PC-3 (cell line): ENCODE results near the gene RCE1. TPM values are rescaled to one million over a fixed set of nuclear protein-coding genes. Genes with fewer than 3 reads are reported as not detected.

Experiments used
- ATAC-seq: fragments of 200-7000 bp; cut with Tn5 transposase; 2 replicates; pipeline ENCODE4 v1.9.1; 2020; ENCODE audit warnings: mild to moderate bottlenecking, moderate library complexity
- BruUV-seq: library from RNA; stranded (reverse); fragments of 400-500 nt; replicated peaks from 2 replicates; lab custom pipeline; 2021; lab: Mats Ljungman, UMichigan
- CTCF ChIA-PET: fragments of 300-600 bp; sonication (Branson Sonifier 250); formaldehyde crosslinking; loops from one replicate; lab custom pipeline; 2022; ENCODE audit warnings: antibody characterized with exemption; lab: Charles Lee
- POLR2A ChIA-PET: fragments of 300-600 bp; sonication (Branson Sonifier 250); formaldehyde crosslinking; loops from one replicate; lab custom pipeline; 2022; ENCODE audit warnings: antibody characterized with exemption; ENCODE audit not compliant: unreplicated experiment; lab: Charles Lee
- DNase-seq: peaks from one replicate; pipeline ENCODE4 v3.0.0-alpha.2; 2015
- H2AFZ ChIP-seq: fragments of 300-600 bp; sonication (generic); 2 replicates; pipeline ENCODE4 v1.6.0; 2016; ENCODE audit warnings: antibody characterized with exemption, low read length
- H3F3A ChIP-seq: fragments of 300-600 bp; sonication (generic); one replicate; pipeline ENCODE4 v1.6.0; 2017; ENCODE audit warnings: antibody characterized with exemption, low read length, control low read depth, mild to moderate bottlenecking; ENCODE audit not compliant: unreplicated experiment
- H3K27ac ChIP-seq: fragments of 300-600 bp; sonication (generic); 2 replicates; pipeline ENCODE4 v1.5.1; 2016; ENCODE audit warnings: mild to moderate bottlenecking, low read length
- H3K27me3 ChIP-seq: fragments of 300-600 bp; sonication (generic); 2 replicates; pipeline ENCODE4 v1.6.1; 2016; ENCODE audit warnings: low read length, mixed read lengths
- H3K36me3 ChIP-seq: fragments of 300-600 bp; sonication (generic); 2 replicates; pipeline ENCODE4 v1.6.1; 2016; ENCODE audit warnings: low read depth, mixed run types, low read length, mixed read lengths
- H3K4me1 ChIP-seq: fragments of 300-600 bp; sonication (generic); 2 replicates; pipeline ENCODE4 v1.5.1; 2016; ENCODE audit warnings: low read length; ENCODE audit not compliant: insufficient read depth
- H3K4me2 ChIP-seq: fragments of 300-600 bp; sonication (generic); 2 replicates; pipeline ENCODE4 v1.6.0; 2016; ENCODE audit warnings: low read length
- H3K4me3 ChIP-seq: fragments of 300-600 bp; sonication (generic); 2 replicates; pipeline ENCODE4 v1.5.1; 2016; ENCODE audit warnings: mild to moderate bottlenecking, low read length, mixed read lengths
- H3K79me2 ChIP-seq: fragments of 300-600 bp; sonication (generic); 2 replicates; pipeline ENCODE4 v1.6.1; 2017; ENCODE audit warnings: low read length, mixed read lengths
- H3K9ac ChIP-seq: fragments of 300-600 bp; sonication (generic); 2 replicates; pipeline ENCODE4 v1.6.0; 2016; ENCODE audit warnings: mild to moderate bottlenecking, low read length
- H3K9me2 ChIP-seq: fragments of 300-600 bp; sonication (generic); replicated peaks from 2 replicates; pipeline ENCODE4 v1.6.1; 2016; ENCODE audit warnings: mixed run types, low read length, mixed read lengths
- H3K9me3 ChIP-seq: fragments of 300-600 bp; sonication (generic); 2 replicates; pipeline ENCODE4 v1.6.1; 2016; ENCODE audit warnings: low read length, mixed read lengths
- H4K20me1 ChIP-seq: fragments of 300-600 bp; sonication (generic); 2 replicates; pipeline ENCODE4 v1.6.1; 2016; ENCODE audit warnings: low read length, mixed read lengths
- EZH2 ChIP-seq: fragments of 300-600 bp; sonication (generic); IDR thresholded peaks from one replicate; pipeline ENCODE4 v1.6.1; 2017; ENCODE audit warnings: antibody characterized with exemption, mild to moderate bottlenecking, low read length; ENCODE audit not compliant: unreplicated experiment
- EZH2phosphoT487 ChIP-seq: fragments of 300-600 bp; sonication (generic); IDR thresholded peaks from 2 replicates; pipeline ENCODE4 v1.6.1; 2018; ENCODE audit warnings: mild to moderate bottlenecking, antibody characterized with exemption, low read length, borderline replicate concordance
- intact Hi-C: fragments of 100-400 bp; cut with micrococcal nuclease; formaldehyde crosslinking; loops from 2 replicates; pipeline ENCODE4 v1.9.0; 2023
- total RNA-seq: library from RNA; depleted of rRNA; stranded (reverse); fragments of >200 nt; gene quantifications from 2 replicates; pipeline ENCODE4 v1.2.3, GENCODE V29; 2014
- TF ChIP-seq, protein P1 (sequence below): fragments of 300-600 bp; sonication (generic); conservative IDR thresholded peaks from 2 replicates; pipeline ENCODE4 v1.5.1; 2017; ENCODE audit warnings: antibody characterized with exemption, low read depth, mild to moderate bottlenecking, low read length

The RCE1 gene
- total RNA-seq, 1 experiment from 2014 or later = 70.4 TPM

DNA sequence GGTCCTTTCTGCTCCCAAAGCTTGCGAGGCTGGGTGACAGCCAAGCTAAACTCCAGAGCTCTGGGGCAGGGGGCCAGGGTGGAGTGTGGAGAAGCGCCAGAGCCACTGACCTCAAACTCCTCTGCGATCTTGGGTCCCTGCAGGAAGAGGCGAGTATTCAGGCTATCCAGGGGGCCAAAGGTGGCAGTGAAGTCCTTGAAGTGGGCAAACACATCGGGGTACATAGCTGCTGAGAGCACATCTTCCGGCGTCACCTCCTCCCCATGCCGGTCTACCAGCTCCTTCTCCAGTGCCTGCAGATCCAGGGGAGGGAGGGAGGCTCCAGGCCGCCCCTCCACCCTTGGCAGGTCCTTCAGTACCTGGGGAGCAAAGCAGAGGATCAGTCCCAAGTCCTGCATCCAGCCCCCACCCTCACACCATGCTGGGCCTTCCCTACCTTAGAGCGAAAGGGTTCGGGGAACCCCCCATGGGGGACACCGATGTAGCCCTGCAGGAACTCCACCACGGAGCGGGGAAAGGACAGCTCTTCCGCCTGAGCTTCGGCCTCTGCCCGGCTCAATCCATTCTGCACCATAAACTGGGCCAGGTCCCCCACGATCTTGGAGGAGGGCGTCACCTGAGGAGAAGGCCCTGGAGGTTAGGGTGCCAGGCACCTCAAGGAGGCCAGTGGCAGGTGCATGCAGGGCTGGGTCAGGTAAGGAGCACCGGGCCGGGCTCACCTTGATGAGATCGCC is 6.4 kb downstream of the RCE1 start:
- no peak for TF ChIP-seq EZH2phosphoT487
- TF ChIP-seq, protein P1, sequence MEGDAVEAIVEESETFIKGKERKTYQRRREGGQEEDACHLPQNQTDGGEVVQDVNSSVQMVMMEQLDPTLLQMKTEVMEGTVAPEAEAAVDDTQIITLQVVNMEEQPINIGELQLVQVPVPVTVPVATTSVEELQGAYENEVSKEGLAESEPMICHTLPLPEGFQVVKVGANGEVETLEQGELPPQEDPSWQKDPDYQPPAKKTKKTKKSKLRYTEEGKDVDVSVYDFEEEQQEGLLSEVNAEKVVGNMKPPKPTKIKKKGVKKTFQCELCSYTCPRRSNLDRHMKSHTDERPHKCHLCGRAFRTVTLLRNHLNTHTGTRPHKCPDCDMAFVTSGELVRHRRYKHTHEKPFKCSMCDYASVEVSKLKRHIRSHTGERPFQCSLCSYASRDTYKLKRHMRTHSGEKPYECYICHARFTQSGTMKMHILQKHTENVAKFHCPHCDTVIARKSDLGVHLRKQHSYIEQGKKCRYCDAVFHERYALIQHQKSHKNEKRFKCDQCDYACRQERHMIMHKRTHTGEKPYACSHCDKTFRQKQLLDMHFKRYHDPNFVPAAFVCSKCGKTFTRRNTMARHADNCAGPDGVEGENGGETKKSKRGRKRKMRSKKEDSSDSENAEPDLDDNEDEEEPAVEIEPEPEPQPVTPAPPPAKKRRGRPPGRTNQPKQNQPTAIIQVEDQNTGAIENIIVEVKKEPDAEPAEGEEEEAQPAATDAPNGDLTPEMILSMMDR = no peak
- TF ChIP-seq EZH2 = no peak
- ATAC-seq (no peak), DNase-seq (no peak)
- Histone ChIP-seq H3K4me1 (peaks cover 16% of the 10 kb centered on the region), H3K27me3 (no peaks in the 10 kb centered on the region), H3K9me3 (no peaks in the 10 kb centered on the region), H2AFZ (no peak overlapping the region), H3K9me2 (no peaks in the 10 kb centered on the region), H4K20me1 (no peaks in the 10 kb centered on the region), H3K4me2 (no peak overlapping the region), H3K9ac (no peak overlapping the region), H3K27ac (no peak overlapping the region), H3K79me2 (peaks cover 13% of the 10 kb centered on the region), H3K4me3 (no peak overlapping the region), H3K36me3 (peaks cover 21% of the 10 kb centered on the region), H3F3A (no peaks in the 10 kb centered on the region)
- CTCF ChIA-PET = no interaction called here
- TSS peak; percentile 11 for BruUV-seq
- POLR2A ChIA-PET = no interaction called here
- intact Hi-C loops = no loop called here

DNA sequence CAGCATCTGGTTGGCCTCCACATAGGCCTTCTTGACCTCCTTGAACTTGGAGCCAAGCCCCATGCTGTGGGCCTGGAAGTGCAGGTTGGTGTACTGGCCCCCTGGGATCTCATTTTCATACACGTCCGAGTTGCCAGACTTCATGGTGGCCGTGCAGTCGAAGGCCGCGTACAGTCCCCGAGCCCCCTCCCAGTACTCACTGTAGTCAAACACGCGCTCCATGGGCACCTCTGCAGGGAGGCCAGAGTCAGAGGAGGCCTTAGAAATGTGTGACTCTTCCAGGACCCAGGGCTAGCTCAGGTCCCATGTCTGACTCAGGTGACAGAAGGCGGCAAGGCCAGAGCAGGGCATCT is 7.0 kb downstream of the RCE1 start:
- H3K4me2 ChIP-seq = no peak overlapping the region
- H3K9ac ChIP-seq = no peak overlapping the region
- POLR2A ChIA-PET = no interaction called here
- CTCF ChIA-PET = no interaction called here
- no peak overlapping the region for H2AFZ ChIP-seq
- peaks cover 14% of the 10 kb centered on the region for H3K4me1 ChIP-seq
- no peaks in the 10 kb centered on the region for H3F3A ChIP-seq
- H3K9me3 ChIP-seq = no peaks in the 10 kb centered on the region
- no peaks in the 10 kb centered on the region for H3K9me2 ChIP-seq
- TF ChIP-seq, protein P1 = no peak
- no peak for TF ChIP-seq EZH2
- no peak for TF ChIP-seq EZH2phosphoT487
- H3K27ac ChIP-seq = no peak overlapping the region
- BruUV-seq = no TSS peak
- peaks cover 17% of the 10 kb centered on the region for H3K36me3 ChIP-seq
- no peak for DNase-seq
- no peak for ATAC-seq
- intact Hi-C loops = no loop called here
- no peaks in the 10 kb centered on the region for H3K27me3 ChIP-seq
- H3K79me2 ChIP-seq = peaks cover 8% of the 10 kb centered on the region
- H3K4me3 ChIP-seq = no peak overlapping the region
- no peaks in the 10 kb centered on the region for H4K20me1 ChIP-seq

DNA sequence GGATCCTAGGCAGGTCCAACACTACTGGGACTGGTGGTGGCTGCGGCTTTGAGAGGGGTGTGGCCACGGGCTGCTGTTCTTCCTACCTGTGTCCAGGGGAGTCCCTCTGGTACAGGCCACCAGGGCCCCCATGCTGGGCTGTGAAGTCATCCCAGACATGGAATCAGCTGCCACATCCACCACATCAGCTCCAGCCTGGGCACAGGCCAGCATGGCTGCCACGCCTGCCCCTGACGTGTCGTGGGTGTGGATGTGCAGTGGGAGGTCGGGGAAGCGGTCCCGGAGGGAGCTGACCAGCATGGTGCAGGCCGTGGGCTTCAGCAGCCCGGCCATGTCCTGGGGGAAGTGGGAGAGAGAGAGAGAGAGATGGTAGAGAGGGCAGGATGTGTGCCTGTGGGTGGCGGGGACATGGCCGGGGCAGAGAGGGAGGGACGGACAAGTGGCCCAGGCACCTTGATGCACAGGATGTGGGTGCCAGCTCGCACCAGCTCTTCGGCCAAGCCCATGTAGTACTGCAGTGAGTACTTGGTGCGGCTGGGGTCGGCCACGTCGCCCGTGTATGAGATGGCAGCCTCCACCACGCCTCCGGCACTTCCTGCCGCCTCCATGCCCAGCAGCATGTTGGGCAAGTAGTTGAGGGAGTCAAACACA is 7.5 kb downstream of the RCE1 start:
- H3K9me2 ChIP-seq = no peaks in the 10 kb centered on the region
- H3K4me2 ChIP-seq = no peak overlapping the region
- TF ChIP-seq, protein P1 = no peak
- TF ChIP-seq EZH2phosphoT487 (no peak), EZH2 (no peak)
- BruUV-seq = no TSS peak
- no peak overlapping the region for H2AFZ ChIP-seq
- DNase-seq (no peak), ATAC-seq (no peak)
- ChIA-PET CTCF (no interaction called here), POLR2A (no interaction called here)
- no peaks in the 10 kb centered on the region for H4K20me1 ChIP-seq
- no peak overlapping the region for H3K9ac ChIP-seq
- H3K27me3 ChIP-seq = no peaks in the 10 kb centered on the region
- peaks cover 3% of the 10 kb centered on the region for H3K79me2 ChIP-seq
- intact Hi-C loops = no loop called here
- peaks cover 18% of the 10 kb centered on the region for H3K4me1 ChIP-seq
- no peaks in the 10 kb centered on the region for H3K9me3 ChIP-seq
- H3K4me3 ChIP-seq = no peak overlapping the region
- peaks cover 16% of the 10 kb centered on the region for H3K36me3 ChIP-seq
- H3K27ac ChIP-seq = no peak overlapping the region
- no peaks in the 10 kb centered on the region for H3F3A ChIP-seq
